ENCODE measurements around the gene NOP9.

GRCh38 chr14:24307575-24308341, 8.1 kb downstream of the NOP9 start, which contains the start of gene CIDEB:
- no peak for TF ChIP-seq ZNF8 (CRISPR knock-in tag; IDR thresholded peaks at IDR 0.05)
- TF ChIP-seq OSR1 (CRISPR knock-in tag; IDR thresholded peaks at IDR 0.05) = no peak
- no peak for TF ChIP-seq ZNF565 (CRISPR knock-in tag; conservative IDR thresholded peaks at IDR 0.05; ENCODE audit: low read depth)
- no peak for TF ChIP-seq ZFP30 (CRISPR knock-in tag; IDR thresholded peaks at IDR 0.05)
- no peak for TF ChIP-seq PATZ1 (CRISPR knock-in tag; IDR thresholded peaks at IDR 0.05; ENCODE audit: borderline replicate concordance)
- TF ChIP-seq TCF4 (CRISPR knock-in tag; IDR thresholded peaks at IDR 0.05; ENCODE audit: borderline replicate concordance) = no peak
- TF ChIP-seq CSRNP3 (CRISPR knock-in tag; IDR thresholded peaks at IDR 0.05) = no peak
- no peak for TF ChIP-seq SNAI2 (CRISPR knock-in tag; IDR thresholded peaks at IDR 0.05)
- no peak for TF ChIP-seq POU6F1 (CRISPR knock-in tag; IDR thresholded peaks at IDR 0.05; ENCODE audit: borderline replicate concordance, low read depth)
- no peak for TF ChIP-seq CREB5 (CRISPR knock-in tag; IDR thresholded peaks at IDR 0.05; ENCODE audit: low read depth)

Data from SK-N-SH treated with all-trans-retinoic acid at 6 μM for 48 hours (cell line).